Tibial nerve (tissue), 4 donors: ENCODE results near the gene MPLKIP. TPM values are rescaled to one million over a fixed set of nuclear protein-coding genes. Genes with fewer than 3 reads are reported as not detected.
"Not testable (repeated sequence)": the region's sequence is repeated elsewhere in the genome, so short reads cannot be mapped to it uniquely, and the experiment has no call there.

Source experiments
- DNase-seq, 2 donors: peaks; one replicate each; pipeline ENCODE4 v3.0.0-alpha.2; 2019; ENCODE audit warnings: low spot score in 2 of 2
- H3K27ac ChIP-seq, 4 donors: fragments of 200-600 bp; sonication (generic) in 3 of 4; one replicate each; pipeline ENCODE4 v1.5.1; 2017 to 2019; ENCODE audit warnings: mild to moderate bottlenecking in 1 of 4
- H3K27me3 ChIP-seq, 2 donors: fragments of 200-600 bp; sonication (generic) in 1 of 2; one replicate each; pipeline versions ENCODE4 v1.5.1 to v1.6.0; 2017 to 2019
- H3K36me3 ChIP-seq, 3 donors: fragments of 200-600 bp; sonication (generic); one replicate each; pipeline ENCODE4 v1.5.1; 2018 to 2019
- H3K4me1 ChIP-seq, 4 donors: fragments of 200-600 bp; sonication (generic) in 3 of 4; one replicate each; pipeline ENCODE4 v1.5.1; 2017 to 2019
- H3K4me3 ChIP-seq, 4 donors: fragments of 200-600 bp; sonication (generic) in 3 of 4; one replicate each; pipeline ENCODE4 v1.5.1; 2017 to 2019; ENCODE audit warnings: mild to moderate bottlenecking in 1 of 4, moderate library complexity in 1 of 4
- H3K9me3 ChIP-seq, 4 donors: fragments of 200-600 bp; sonication (generic) in 3 of 4; one replicate each; pipeline ENCODE4 v1.5.1; 2017 to 2019
- EP300 ChIP-seq, 2 donors: sonication (generic); formaldehyde crosslinking; IDR thresholded peaks; one replicate each; pipeline ENCODE4 v1.6.1; 2017; ENCODE audit warnings: antibody characterized with exemption in 2 of 2, mild to moderate bottlenecking in 1 of 2
- POLR2A ChIP-seq, 2 donors: fragments of 450-650 bp; IDR thresholded peaks; one replicate each; pipeline ENCODE4 v1.6.1; 2017; ENCODE audit warnings: antibody characterized with exemption in 2 of 2, mild to moderate bottlenecking in 2 of 2, moderate library complexity in 2 of 2
- WGBS, 2 donors: methylation state at CpG; one replicate each; pipeline ENCODE4 v1.1.5; 2018; 5-methylcytosine and 5-hydroxymethylcytosine counted together
- total RNA-seq, 4 donors: library from RNA; depleted of rRNA; stranded (reverse); fragments of >200 nt; gene quantifications; one replicate each; pipeline ENCODE4 v1.1.0, GENCODE V29; 2016
- TF ChIP-seq, protein P1 (sequence below), 5 experiments: fragments of 200-600 bp in 3 of 5; fragments of 450-650 bp in 2 of 5; sonication (generic) in 3 of 5; IDR thresholded peaks; one replicate each; pipeline ENCODE4 v1.5.1; 2016 to 2019; ENCODE audit warnings: antibody characterized with exemption in 5 of 5, mild to moderate bottlenecking in 3 of 5, moderate library complexity in 2 of 5

MPLKIP gene
- total RNA-seq, 4 donors from 2014 or later = 29.9 to 70.8 (median 55.0) TPM

GRCh38 chr7:40135317-40135610 is 842 bp upstream of the MPLKIP start:
- H3K27ac ChIP-seq = peak overlapping the region; percentile 79 to 91 (median 87)
- 3% methylated on average over 15 to 17 of the region's 17 CpGs for WGBS, 2 donors

DNA sequence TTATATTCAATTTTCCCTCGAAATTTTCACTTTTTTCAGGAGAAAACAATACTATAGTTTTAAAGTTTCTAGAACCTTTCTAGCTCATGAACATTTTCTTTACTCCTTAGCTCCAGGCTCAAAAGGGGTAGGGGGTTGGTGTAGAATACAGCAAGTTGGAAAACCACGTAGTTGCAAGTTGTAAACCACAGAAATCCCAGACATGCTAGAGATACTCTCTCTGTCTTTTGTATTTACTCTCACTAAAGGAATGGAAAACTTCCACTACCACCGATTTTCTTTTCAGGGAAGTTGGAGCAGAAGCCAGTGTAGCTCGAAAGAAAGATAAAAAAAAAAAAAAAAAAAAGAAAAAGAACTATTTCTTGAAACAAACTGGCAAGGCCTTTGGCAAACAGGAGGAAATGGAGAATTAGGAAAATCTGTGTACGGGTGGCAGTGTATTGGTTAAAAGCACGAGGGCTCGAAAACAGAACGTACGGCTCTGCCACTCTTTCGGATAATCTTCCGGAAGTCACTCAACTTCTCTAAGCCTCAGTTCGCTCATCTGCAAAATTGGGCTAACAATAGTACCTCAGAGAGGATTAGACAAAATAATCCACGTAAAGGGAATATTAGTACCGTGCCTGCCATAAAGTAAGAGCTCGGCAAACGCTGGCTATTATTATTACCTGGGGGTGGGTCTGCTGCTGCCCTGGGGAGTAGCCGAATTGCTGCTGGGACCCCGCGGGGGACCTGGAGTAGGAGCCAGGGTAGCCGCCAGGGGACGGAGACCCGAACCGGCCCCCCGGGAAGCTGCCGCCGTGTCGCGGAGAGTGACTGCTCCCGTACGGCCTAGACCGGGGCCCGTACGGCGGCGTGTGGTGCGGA is 628 bp downstream of the MPLKIP start:
- peaks cover 0 to 8% (median 0%) of the 10 kb centered on the region in 3 donors for H3K36me3 ChIP-seq
- H3K4me1 ChIP-seq = peaks cover 0 to 45% (median 19%) of the 10 kb centered on the region in 4 donors
- peak overlapping the region; percentile 79 to 91 (median 87) for H3K27ac ChIP-seq
- WGBS, 2 donors = 1 to 2% methylated on average over 22 to 32 of the region's 36 CpGs
- TF ChIP-seq, protein P1, sequence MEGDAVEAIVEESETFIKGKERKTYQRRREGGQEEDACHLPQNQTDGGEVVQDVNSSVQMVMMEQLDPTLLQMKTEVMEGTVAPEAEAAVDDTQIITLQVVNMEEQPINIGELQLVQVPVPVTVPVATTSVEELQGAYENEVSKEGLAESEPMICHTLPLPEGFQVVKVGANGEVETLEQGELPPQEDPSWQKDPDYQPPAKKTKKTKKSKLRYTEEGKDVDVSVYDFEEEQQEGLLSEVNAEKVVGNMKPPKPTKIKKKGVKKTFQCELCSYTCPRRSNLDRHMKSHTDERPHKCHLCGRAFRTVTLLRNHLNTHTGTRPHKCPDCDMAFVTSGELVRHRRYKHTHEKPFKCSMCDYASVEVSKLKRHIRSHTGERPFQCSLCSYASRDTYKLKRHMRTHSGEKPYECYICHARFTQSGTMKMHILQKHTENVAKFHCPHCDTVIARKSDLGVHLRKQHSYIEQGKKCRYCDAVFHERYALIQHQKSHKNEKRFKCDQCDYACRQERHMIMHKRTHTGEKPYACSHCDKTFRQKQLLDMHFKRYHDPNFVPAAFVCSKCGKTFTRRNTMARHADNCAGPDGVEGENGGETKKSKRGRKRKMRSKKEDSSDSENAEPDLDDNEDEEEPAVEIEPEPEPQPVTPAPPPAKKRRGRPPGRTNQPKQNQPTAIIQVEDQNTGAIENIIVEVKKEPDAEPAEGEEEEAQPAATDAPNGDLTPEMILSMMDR (IDR thresholded peaks at IDR 0.05) = no peak
- TF ChIP-seq EP300 (IDR thresholded peaks at IDR 0.05) (no peak), POLR2A (IDR thresholded peaks at IDR 0.05) (no peak)
- H3K4me3 ChIP-seq = peak overlapping the region; percentile 80 to 93 (median 88)
- DNase-seq = no peak
- H3K9me3 ChIP-seq = no peaks in the 10 kb centered on the region
- no peaks in the 10 kb centered on the region for H3K27me3 ChIP-seq

More at GRCh38 chr7:40135317-40135610, 842 bp upstream of the MPLKIP start:
- H3K9me3 ChIP-seq = no peaks in the 10 kb centered on the region
- no peaks in the 10 kb centered on the region for H3K36me3 ChIP-seq
- no peak for TF ChIP-seq EP300 (IDR thresholded peaks at IDR 0.05)
- no peak for TF ChIP-seq POLR2A (IDR thresholded peaks at IDR 0.05)
- TF ChIP-seq, protein P1 (IDR thresholded peaks at IDR 0.05) = no peak
- peak overlapping the region; percentile 80 to 93 (median 88) for H3K4me3 ChIP-seq
- H3K4me1 ChIP-seq = peaks cover 0 to 39% (median 19%) of the 10 kb centered on the region in 4 donors
- H3K27me3 ChIP-seq = no peaks in the 10 kb centered on the region
- no peak for DNase-seq

DNA sequence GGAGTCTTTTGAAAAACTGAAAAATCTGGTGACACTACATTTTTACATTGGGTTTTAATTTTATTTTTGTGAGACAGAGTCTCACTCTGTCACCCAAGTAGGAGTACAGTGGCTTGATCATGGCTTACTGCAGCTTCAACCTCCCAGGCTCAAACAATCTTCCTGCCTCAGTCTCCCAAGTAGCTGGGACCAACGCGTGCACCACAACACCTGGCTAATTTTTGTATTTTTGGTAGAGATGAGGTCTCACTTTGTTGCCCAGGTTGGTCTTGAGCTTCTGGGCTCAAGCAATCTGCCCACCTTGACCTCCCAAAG is 11.5 kb downstream of the MPLKIP start:
- H3K27me3 ChIP-seq = no peaks in the 10 kb centered on the region
- WGBS, 2 donors = 93 to 95% methylated on average over 2 of the region's 2 CpGs
- H3K4me3 ChIP-seq = no peak overlapping the region
- peaks cover 0 to 9% (median 0%) of the 10 kb centered on the region in 3 donors for H3K36me3 ChIP-seq
- no peak overlapping the region for H3K27ac ChIP-seq
- TF ChIP-seq, protein P1 (IDR thresholded peaks at IDR 0.05) = no peak
- no peak for TF ChIP-seq POLR2A (IDR thresholded peaks at IDR 0.05)
- no peak for TF ChIP-seq EP300 (IDR thresholded peaks at IDR 0.05)
- H3K4me1 ChIP-seq = no peaks in the 10 kb centered on the region
- DNase-seq = no peak
- H3K9me3 ChIP-seq = no peaks in the 10 kb centered on the region

DNA sequence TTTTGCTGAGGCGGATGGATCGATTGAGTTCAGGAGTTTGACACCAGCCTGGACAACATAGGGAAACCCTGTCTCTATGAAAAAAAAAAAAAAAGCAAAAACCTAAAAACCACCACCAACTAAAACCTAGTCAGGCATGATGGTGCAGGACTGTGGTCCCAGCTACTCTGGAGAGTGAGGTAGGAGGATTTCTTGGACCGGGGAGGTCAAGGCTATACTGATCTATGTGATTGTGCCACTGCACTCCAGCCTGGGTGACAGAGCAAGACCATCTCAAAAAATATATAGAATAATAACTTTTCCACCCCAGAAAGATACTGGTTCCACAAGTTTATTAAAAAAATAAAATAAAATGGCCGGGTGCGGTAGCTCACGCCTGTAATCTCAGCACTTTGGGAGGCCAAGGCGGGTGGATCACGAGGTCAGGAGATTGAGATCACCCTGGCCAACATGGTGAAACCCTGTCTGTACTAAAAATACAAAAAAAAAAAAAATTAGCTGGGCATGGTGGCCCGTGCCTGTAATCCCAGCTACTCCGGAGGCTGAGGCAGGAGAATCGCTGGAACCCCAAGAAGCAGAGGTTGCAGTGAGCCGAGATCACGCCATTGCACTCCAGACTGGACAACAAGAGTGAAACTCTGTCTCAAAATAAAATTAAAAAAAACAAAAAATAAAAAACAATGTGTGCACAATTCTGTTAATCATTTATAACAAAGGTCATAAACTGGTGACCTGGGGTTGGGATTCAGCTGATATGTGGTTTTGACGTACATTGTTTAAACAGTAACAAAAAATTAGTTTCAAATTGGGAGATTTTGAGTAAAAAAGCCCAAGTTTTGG is 12.1 kb downstream of the MPLKIP start:
- 95 to 96% methylated on average over 14 of the region's 14 CpGs for WGBS, 2 donors
- H3K36me3 ChIP-seq, H3K4me1 ChIP-seq: not testable (repeated sequence)

DNA sequence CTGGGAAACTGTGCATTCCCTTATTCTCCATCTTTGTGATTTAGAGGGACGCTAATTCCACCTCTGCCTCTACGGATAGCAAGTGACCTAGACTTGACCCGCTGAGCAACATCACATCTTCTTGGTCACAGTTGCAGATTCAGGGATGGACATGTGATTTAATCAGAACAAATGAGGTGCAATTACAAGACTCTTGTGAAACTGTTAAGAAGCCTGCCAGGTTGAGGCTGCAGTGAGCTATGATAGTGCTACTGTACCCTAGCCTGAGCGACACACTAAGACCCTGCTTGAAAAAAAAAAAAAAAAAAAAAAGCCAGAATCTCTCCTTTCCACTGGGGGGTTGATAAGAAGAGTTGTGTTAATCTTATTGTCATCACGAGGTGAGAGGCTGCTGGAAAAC is 14.4 kb downstream of the MPLKIP start:
- 88% methylated on average over 5 of the region's 5 CpGs for WGBS, 2 donors
- TF ChIP-seq EP300 (IDR thresholded peaks at IDR 0.05) = no peak
- TF ChIP-seq, protein P1 (IDR thresholded peaks at IDR 0.05) = no peak
- no peak for TF ChIP-seq POLR2A (IDR thresholded peaks at IDR 0.05)
- no peaks in the 10 kb centered on the region for H3K4me1 ChIP-seq
- no peaks in the 10 kb centered on the region for H3K27me3 ChIP-seq
- no peak overlapping the region for H3K27ac ChIP-seq
- no peaks in the 10 kb centered on the region for H3K9me3 ChIP-seq
- peaks cover 0 to 4% (median 0%) of the 10 kb centered on the region in 3 donors for H3K36me3 ChIP-seq
- DNase-seq = no peak
- H3K4me3 ChIP-seq = no peak overlapping the region

More for the DNA sequence above, 12.1 kb downstream of the MPLKIP start:
- not testable (repeated sequence) for H3K4me3 ChIP-seq, DNase-seq, H3K27me3 ChIP-seq, H3K9me3 ChIP-seq, H3K27ac ChIP-seq

- 77 to 82% methylated on average over 7 of the region's 7 CpGs for WGBS, 2 donors
- H3K27ac ChIP-seq, H3K27me3 ChIP-seq, DNase-seq, H3K36me3 ChIP-seq, H3K9me3 ChIP-seq, H3K4me3 ChIP-seq, H3K4me1 ChIP-seq: not testable (repeated sequence)
Measured at GRCh38 chr7:40118201-40118600, 16.2 kb downstream of the MPLKIP start.

DNA sequence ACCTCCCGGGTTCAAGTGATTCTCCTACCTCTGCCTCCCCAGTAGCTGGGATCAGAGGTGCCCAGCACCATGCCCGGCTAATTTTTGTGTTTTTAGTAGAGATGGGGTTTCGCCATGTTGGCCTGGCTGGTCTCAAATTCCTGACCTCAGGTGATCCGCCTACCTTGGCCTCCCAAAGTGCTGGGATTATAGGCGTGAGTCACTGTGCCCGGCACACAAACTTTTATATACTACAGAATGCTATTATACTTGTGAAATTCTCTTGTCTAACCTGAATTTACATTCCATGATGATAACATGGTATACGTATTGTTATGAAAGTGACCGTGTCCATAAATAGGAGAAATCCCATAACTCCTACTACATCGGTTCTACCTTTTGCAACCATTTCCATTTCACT is 17.2 kb downstream of the MPLKIP start:
- not testable (repeated sequence) for H3K27ac ChIP-seq, H3K27me3 ChIP-seq, H3K4me1 ChIP-seq, H3K9me3 ChIP-seq, DNase-seq, H3K4me3 ChIP-seq
- H3K36me3 ChIP-seq = peaks cover 0 to 20% (median 0%) of the 10 kb centered on the region in 3 donors
- 93 to 96% methylated on average over 9 of the region's 9 CpGs for WGBS, 2 donors
